GM21529 (cell line): ENCODE results near the gene SETD3.
A peak's percentile ranks its signal among the peaks of the same experiment; 100 is the strongest.

Experiments
- ATAC-seq: cut with Tn5 transposase; IDR thresholded peaks from one replicate; pipeline ENCODE4 v1.9.1; 2021; ENCODE audit not compliant: unreplicated experiment

Gene SETD3

DNA sequence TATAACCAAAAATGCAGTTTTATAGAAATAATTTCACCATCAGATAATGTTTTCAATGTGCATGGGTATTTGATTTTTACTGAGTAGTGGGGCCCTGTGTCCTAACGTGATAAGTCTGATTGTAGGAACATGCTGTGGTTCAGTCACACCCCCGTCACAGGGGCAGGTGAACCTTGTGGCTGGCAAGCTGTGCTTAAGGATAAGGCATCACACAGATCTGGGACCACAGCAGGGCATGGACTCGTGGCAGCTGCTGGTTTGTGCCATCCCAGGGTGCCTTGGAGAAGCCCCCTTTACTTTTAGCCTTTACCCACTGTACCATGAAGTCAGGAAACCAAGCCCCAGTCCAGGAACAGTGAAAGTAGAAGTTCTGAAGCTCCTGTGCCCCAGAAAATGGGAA lies 17.2 kb upstream of the SETD3 start:
- no peak for ATAC-seq

DNA sequence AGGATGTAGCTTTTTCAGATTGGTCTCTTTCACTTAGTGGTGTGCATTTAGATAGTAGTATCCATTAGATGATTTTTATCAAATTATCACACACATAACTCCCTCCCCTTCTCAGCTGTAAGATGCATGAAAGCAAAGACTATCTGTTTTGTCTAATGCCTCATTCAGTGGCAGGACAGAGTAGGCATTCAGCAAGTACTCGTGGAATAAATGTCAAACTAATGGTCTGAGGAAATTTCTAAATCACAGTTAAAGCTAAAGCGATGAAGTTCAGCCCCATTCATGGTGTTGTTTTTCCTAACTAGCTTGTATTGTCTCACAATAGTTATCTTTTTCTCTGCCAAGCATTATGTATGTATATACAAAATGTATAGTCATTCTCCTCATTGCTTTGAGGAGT lies 16.7 kb upstream of the SETD3 start:
- no peak for ATAC-seq

- no peak for ATAC-seq
These were observed 3.4 kb upstream of the SETD3 start for GRCh38 chr14:99484106-99484505.

DNA sequence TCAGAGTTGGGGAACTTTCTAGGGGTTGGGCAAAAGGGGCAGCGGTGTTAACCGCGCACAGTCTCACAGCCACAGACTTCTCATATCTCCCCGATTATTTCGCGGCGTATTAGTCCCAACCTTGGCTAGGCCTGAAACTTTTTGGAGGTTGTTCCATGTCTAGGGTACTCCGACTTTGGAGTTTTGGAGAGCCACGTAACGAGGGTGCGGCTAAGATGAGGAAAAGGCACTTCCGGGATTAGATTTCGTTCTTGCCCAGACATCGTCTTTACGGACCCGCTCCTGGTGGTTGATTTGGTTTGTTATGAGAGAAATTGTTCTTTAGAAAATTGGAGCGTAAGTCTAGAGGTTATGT lies 1.1 kb upstream of the SETD3 start:
- ATAC-seq, result no peak

DNA sequence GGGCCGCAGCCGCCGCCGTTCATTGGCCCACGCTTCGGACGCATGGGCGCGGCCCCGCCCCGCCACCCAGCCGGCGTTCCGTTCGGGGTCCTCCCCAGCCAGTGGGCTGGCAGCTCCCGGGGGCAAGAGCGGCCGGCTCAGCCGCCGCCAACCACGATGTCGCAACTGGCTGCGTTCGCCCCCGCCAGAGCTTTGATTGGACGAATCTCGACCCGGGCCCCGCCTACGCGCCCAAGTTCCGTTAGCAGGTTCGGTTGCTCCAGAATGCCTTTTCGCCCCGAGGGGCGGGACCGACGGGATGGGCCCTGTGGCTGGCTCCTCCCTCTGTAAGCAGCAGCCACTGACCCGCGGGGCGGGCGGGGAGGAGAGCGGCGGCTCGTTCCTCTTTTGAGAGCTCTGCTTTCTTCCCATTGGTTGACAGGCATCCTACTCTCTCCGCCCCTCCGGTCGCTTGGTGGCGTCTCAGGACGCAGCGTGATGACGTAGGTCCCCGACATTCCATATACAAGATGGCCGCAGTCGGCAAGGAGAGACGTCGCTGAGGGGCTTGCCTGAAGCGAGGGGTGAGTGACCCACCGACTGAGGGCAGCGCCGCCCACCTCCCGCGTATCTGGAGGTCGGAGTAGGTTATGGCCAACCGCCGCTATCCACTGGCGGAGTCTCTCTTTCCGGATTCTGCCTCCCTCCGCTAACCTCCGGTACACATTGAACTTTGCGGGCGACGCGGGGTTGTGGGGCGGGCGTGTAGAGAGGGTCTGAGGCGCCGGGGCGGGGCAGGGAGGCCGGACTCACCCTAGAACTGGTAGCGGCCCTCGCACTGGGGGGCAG lies 472 bp upstream of the SETD3 start, which contains the start of gene CCNK:
CCNK (plus strand) TSS at position 493 of the 828 bp plus-strand sequence. CDS start 11,269 bp downstream, outside the sequence.
- peak; percentile 87 for ATAC-seq

GRCh38 chr14:99479160-99479905 lies 1.3 kb downstream of the SETD3 start:
- ATAC-seq, result no peak

GRCh38 chr14:99478128-99478527 lies 2.5 kb downstream of the SETD3 start:
- no peak for ATAC-seq

DNA sequence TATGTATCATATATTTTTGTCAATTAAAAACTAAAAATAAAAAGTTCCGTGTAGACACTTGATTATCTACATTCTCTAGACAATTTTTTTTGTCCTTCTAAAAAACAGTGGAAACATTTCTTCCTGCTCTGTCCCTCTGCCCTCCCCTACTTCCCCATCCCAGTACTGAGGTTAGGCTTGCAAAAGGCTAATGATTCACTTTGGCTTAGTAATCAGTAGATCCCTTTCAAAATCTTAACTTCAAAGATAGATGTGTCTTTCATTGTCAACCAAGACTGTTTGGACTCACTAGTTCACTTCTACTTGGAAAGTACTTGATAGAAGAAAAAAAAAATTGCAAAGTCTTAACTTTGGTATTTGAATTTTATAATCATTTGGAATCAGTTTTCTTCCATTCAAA lies 3.8 kb downstream of the SETD3 start:
- ATAC-seq, result no peak

DNA sequence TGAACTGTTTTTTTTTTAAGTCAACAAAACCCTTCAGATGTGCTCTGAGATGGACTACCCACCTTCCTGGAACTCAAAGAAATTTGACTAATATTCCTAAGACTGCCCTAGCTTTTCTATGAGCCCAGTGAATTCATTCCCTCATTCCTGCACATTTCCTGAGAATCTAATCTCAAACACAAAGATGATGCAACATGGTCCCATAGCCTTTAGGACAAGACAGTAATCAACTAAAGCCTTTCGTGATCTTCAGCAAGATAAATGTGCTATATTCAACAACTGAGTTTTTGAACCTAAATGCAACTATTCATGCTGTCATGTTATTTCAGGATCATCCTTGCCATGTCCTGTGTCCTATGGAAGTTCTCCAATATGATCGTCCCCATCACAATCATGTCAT lies 5.0 kb downstream of the SETD3 start:
- ATAC-seq, result no peak

DNA sequence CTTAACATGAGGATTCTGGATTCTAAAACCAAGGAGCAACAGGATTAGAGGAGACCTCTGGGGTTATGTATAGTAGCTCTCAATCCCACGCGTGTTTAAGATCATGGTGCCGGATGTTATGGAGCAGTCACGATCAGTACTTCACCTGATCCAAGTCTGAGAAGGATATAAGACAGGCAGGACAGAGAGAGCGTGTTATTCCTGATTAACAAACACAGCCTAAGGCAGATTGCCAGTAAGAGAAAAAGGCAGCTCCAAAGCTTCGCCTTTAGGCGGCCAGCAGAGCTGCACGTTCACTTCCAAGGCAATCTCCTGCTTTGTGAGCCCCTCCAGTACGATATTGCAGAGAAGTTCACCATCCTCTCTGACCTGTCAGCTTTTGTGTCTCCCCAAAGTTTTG lies 5.5 kb downstream of the SETD3 start:
- ATAC-seq, result no peak

DNA sequence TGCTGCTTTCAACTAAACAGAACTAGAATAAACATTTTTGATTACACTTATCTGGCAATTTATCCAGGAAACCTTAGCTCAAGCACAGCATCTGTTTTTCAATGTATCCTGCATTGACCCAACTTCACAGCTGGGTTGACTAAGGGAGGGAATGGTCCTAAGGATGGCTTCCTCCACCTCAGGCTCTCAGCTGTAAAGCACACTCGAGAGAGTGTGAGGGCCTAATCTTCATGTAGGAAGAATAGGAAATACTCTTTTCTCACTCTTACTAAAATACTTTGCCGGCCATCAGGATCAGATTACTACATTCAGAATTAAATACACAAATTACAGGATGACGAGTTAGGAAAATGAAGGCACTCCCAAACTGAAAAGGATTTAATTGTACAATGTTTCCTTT lies 7.2 kb downstream of the SETD3 start:
- no peak for ATAC-seq

GRCh38 chr14:99472937-99473336 lies 7.7 kb downstream of the SETD3 start:
- no peak for ATAC-seq

- no peak for ATAC-seq
These were observed 8.9 kb downstream of the SETD3 start for GRCh38 chr14:99471731-99472130.

- ATAC-seq, result no peak
These were observed 11.6 kb downstream of the SETD3 start for GRCh38 chr14:99468836-99469592.

- ATAC-seq, result no peak
These were observed 12.6 kb downstream of the SETD3 start for GRCh38 chr14:99468081-99468480.

DNA sequence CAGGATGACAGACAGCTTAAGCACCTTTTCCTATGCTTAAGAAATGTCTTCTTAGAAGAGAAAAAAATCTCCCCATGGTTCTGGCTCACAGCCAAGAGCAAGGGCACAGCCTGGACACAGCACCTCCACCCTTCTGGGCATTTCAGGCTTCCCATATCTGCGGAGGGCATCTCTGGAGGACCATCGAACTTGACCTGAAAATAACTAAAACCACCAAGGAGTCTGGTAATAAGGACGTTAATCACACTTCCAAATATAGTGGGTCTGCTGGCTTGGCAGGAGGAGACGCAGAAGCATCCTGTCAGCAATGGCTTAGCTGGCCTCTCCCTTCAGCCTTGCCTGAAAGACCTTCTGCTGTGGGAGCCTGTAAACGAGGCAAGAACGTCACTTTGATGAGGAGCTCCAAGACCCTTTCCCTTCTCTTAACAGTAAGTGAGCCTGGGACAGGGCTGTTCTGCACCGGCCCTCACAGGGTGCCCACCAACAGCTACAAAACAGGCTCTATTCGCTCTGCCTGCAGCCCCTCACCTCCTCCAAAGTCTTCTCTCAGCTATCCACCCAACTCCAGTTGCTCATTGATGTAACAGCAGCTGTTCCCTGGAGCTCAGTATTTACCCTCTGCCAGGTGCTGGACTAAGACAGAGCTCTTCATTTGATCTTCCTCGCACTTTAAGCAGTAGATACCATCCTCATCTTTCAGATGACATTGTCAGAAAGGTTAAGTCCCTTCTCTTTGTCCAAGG lies 13.2 kb downstream of the SETD3 start:
- no peak for ATAC-seq

DNA sequence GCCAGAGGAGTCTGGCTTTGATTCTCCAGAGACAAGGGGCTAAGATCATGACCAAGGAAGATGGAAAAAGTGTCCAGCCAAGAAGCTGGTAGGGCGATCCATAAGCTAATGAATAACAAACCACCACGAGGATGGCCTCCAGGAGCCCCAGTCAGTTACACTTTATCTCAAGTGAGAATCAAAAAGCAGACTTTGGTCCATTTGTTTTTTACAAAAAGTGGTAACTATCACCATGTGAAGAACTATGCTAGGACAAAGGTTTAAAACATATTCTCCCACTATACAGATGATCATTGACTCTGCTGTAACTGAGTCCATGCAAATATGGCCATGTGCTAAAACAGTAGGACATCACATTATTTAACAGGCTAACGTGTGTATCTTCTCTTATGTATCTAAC lies 13.9 kb downstream of the SETD3 start:
- ATAC-seq, result no peak

DNA sequence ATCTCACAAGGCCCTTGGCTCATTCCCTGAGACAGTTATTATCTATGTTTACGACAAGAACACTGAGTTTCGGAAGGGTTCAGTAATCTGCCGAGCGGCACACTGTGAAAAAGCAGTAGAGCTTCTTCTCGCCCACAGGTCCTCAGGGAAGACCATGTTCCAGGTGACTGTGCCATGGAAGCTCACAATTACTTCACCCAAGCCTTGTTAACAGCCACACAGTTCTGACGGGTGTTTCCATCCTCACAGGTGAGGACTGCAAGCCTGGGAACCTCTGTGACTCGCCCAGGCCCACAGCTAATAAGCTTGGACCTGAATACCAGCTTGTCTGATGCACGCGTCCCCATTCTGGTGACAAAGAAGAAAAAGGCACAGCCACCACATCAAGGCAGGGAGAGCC lies 15.4 kb downstream of the SETD3 start:
- no peak for ATAC-seq

DNA sequence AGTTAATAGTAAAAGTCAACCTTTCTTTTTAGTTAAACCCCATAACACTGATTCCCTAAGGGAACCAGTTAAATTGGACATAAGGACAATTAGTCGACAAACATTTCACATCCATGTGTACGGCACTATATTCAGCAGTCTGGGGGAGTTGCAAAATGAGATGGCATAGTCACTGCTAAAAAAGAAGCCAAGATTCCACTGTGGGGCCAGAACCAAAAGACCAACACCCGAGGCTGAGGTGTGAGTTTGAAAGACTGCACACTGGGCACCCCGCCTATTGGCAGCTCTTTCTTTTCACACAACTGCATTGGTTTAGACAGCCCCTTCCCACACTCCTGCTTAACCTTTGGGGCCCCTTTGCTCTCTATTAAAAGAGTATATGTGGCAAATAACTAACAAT lies 16.7 kb downstream of the SETD3 start:
- ATAC-seq, result no peak

DNA sequence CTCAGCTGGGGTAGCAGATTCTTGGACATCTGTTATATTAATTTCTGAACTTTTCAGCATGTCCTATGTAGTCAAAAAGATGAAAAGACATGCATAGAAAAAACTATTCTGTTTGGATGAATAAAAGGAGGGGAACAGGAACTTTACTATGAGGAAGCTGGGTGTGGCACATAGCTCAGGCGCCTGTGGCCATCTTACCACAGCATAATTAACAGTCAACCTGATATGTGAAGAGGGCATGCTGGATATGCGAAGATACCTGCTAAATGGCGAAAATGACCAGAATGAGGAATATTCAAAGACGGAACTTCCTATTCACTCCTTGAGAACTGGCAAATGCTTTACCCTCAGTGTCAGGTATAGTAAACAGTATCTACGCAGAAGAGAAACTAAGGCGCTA lies 18.4 kb downstream of the SETD3 start:
- no peak for ATAC-seq
